RWPE2 (cell line): ENCODE measurements around the gene CGN.

Source experiments
- ATAC-seq: fragments of 200-7000 bp; cut with Tn5 transposase; 3 replicates; pipeline ENCODE4 v1.9.1; 2021; ENCODE audit warnings: low read depth
- DNase-seq: peaks from one replicate; pipeline ENCODE4 v3.0.0-alpha.2; 2020; ENCODE audit warnings: low spot score
- H3K27ac ChIP-seq: fragments of 450-650 bp; 2 replicates; pipeline ENCODE4 v1.5.1; 2017; ENCODE audit warnings: mild to moderate bottlenecking; ENCODE audit not compliant: poor library complexity, severe bottlenecking
- H3K27me3 ChIP-seq: fragments of 250-450 bp; sonication (Bioruptor Pico); 2 replicates; pipeline ENCODE4 v1.5.1; 2021; ENCODE audit warnings: mild to moderate bottlenecking, moderate library complexity; ENCODE audit not compliant: insufficient read depth, poor library complexity, severe bottlenecking
- H3K36me3 ChIP-seq: fragments of 250-450 bp; sonication (Bioruptor Pico); 2 replicates; pipeline ENCODE4 v1.5.1; 2020; ENCODE audit warnings: low read depth, mild to moderate bottlenecking, moderate library complexity
- H3K4me1 ChIP-seq: fragments of 250-450 bp; sonication (Bioruptor Pico); 2 replicates; pipeline ENCODE4 v1.5.1; 2021; ENCODE audit warnings: mild to moderate bottlenecking, moderate library complexity; ENCODE audit not compliant: insufficient read depth, poor library complexity, severe bottlenecking
- H3K4me3 ChIP-seq: fragments of 250-450 bp; sonication (Bioruptor Pico); 2 replicates; pipeline ENCODE4 v1.5.1; 2021; ENCODE audit warnings: mild to moderate bottlenecking, moderate library complexity; ENCODE audit not compliant: severe bottlenecking
- H3K9me3 ChIP-seq: fragments of 250-450 bp; sonication (Bioruptor Pico); 2 replicates; pipeline ENCODE4 v1.5.1; 2021; ENCODE audit warnings: mild to moderate bottlenecking, moderate library complexity; ENCODE audit not compliant: severe bottlenecking
- CTCF ChIP-seq: fragments of 450-650 bp; IDR thresholded peaks from one replicate; pipeline ENCODE4 v1.5.1; 2017; ENCODE audit warnings: mild to moderate bottlenecking, moderate library complexity; ENCODE audit not compliant: poor library complexity, severe bottlenecking

The CGN gene

GRCh38 chr1:151581451-151581850 lies 70.3 kb downstream of the CGN start:
- Histone ChIP-seq H3K9me3 (no peaks in the 10 kb centered on the region), H3K36me3 (peaks cover 68% of the 10 kb centered on the region), H3K4me3 (no peak overlapping the region), H3K27ac (peak overlapping the region; percentile 83), H3K27me3 (no peaks in the 10 kb centered on the region), H3K4me1 (peaks cover 40% of the 10 kb centered on the region)
- ATAC-seq (no peak), DNase-seq (no peak)
- no peak for TF ChIP-seq CTCF

GRCh38 chr1:151581921-151582320 lies 70.7 kb downstream of the CGN start:
- no peaks in the 10 kb centered on the region for H3K27me3 ChIP-seq
- H3K9me3 ChIP-seq = no peaks in the 10 kb centered on the region
- peaks cover 63% of the 10 kb centered on the region for H3K36me3 ChIP-seq
- H3K4me3 ChIP-seq = no peak overlapping the region
- TF ChIP-seq CTCF = no peak
- DNase-seq = no peak
- peaks cover 44% of the 10 kb centered on the region for H3K4me1 ChIP-seq
- peak overlapping the region; percentile 83 for H3K27ac ChIP-seq
- ATAC-seq = no peak

- DNase-seq = no peak
- Histone ChIP-seq H3K27ac (peak overlapping the region; percentile 83), H3K27me3 (no peaks in the 10 kb centered on the region), H3K9me3 (no peaks in the 10 kb centered on the region), H3K36me3 (peaks cover 45% of the 10 kb centered on the region), H3K4me1 (peaks cover 41% of the 10 kb centered on the region), H3K4me3 (no peak overlapping the region)
- no peak for TF ChIP-seq CTCF
- ATAC-seq = no peak; the same call in 2 of the 3 replicates
Observed at GRCh38 chr1:151583796-151584195, 72.6 kb downstream of the CGN start.

- peaks cover 36% of the 10 kb centered on the region for H3K4me1 ChIP-seq
- peak overlapping the region; percentile 83 for H3K27ac ChIP-seq
- no peak overlapping the region for H3K4me3 ChIP-seq
- no peaks in the 10 kb centered on the region for H3K27me3 ChIP-seq
- DNase-seq = no peak
- 0 out of 3 replicates have a peak, but pooled peaks have one; percentile 6 for ATAC-seq
- H3K36me3 ChIP-seq = peaks cover 40% of the 10 kb centered on the region
- H3K9me3 ChIP-seq = no peaks in the 10 kb centered on the region
- TF ChIP-seq CTCF = no peak
Observed at GRCh38 chr1:151584278-151584677, 73.1 kb downstream of the CGN start.

GRCh38 chr1:151584780-151585179 lies 73.6 kb downstream of the CGN start:
- H3K36me3 ChIP-seq = peaks cover 35% of the 10 kb centered on the region
- H3K27ac ChIP-seq = peak overlapping the region; percentile 83
- no peak for ATAC-seq
- no peaks in the 10 kb centered on the region for H3K27me3 ChIP-seq
- no peaks in the 10 kb centered on the region for H3K9me3 ChIP-seq
- H3K4me3 ChIP-seq = no peak overlapping the region
- peaks cover 34% of the 10 kb centered on the region for H3K4me1 ChIP-seq
- DNase-seq = no peak
- TF ChIP-seq CTCF = no peak
